SK-N-SH (cell line): ENCODE measurements around the gene PEPD. TPM values are rescaled to one million over a fixed set of nuclear protein-coding genes. Genes with fewer than 3 reads are reported as not detected.

ENCODE experiments used
- CTCF ChIA-PET: fragments of 300-600, 350-600 bp; formaldehyde crosslinking; extraction: SDS; loops from one replicate; lab custom pipeline; 2021; lab: Yijun Ruan, JAX
- POLR2A ChIA-PET: fragments of 350-600 bp; sonication (Branson Sonifier 250); formaldehyde crosslinking; extraction: SDS; loops from one replicate; lab custom pipeline; 2020; ENCODE audit warnings: antibody characterized with exemption, inconsistent platforms; lab: Yijun Ruan, JAX
- DNase-seq: peaks from one replicate; pipeline ENCODE4 v3.0.0; 2012
- H2AFZ ChIP-seq: fragments of 200-600 bp; sonication (generic); 2 replicates; pipeline ENCODE4 v1.8.1; 2016; ENCODE audit warnings: antibody characterized with exemption, mild to moderate bottlenecking, low read depth
- H3F3A ChIP-seq: fragments of 200-600 bp; sonication (generic); replicated peaks from 2 replicates; pipeline ENCODE3; 2016; ENCODE audit warnings: antibody characterized with exemption, mild to moderate bottlenecking; ENCODE audit not compliant: insufficient read depth
- H3K27ac ChIP-seq, 2 experiments: fragments of 200-500 bp in 1 of 2; fragments of 200-600 bp in 1 of 2; sonication (Bioruptor generic) in 1 of 2; sonication (generic), shearing (Covaris generic) in 1 of 2; 2 replicates each; pipeline versions ENCODE4 v1.5.1 to v1.6.1; 2014 to 2016; ENCODE audit warnings: low read depth in 2 of 2, inconsistent platforms in 1 of 2, low read length in 1 of 2, mild to moderate bottlenecking in 1 of 2, mixed read lengths in 1 of 2
- H3K27me3 ChIP-seq: fragments of 200-600 bp; sonication (generic), shearing (Covaris generic); 2 replicates; pipeline ENCODE4 v1.6.1; 2016; ENCODE audit warnings: mixed run types; ENCODE audit not compliant: insufficient read depth
- H3K36me3 ChIP-seq, 2 experiments: fragments of 200-500 bp in 1 of 2; fragments of 200-600 bp in 1 of 2; sonication (Bioruptor generic) in 1 of 2; sonication (generic) in 1 of 2; replicated peaks in 1 of 2; 2 replicates each; pipeline versions ENCODE3 to v1.5.1; 2014 to 2016; ENCODE audit warnings: low read length in 1 of 2, mild to moderate bottlenecking in 1 of 2; ENCODE audit not compliant: insufficient read depth in 2 of 2, control insufficient read depth in 1 of 2
- H3K4me1 ChIP-seq, 2 experiments: fragments of 200-500 bp in 1 of 2; fragments of 200-600 bp in 1 of 2; sonication (Bioruptor generic) in 1 of 2; sonication (generic), shearing (Covaris generic) in 1 of 2; 2 replicates each; pipeline versions ENCODE4 v1.5.1 to v1.6.1; 2014 to 2016; ENCODE audit warnings: low read depth in 1 of 2, low read length in 1 of 2, mixed run types in 1 of 2; ENCODE audit not compliant: insufficient read depth in 2 of 2, control insufficient read depth in 1 of 2
- H3K4me2 ChIP-seq: fragments of 200-600 bp; sonication (generic), shearing (Covaris generic); 2 replicates; pipeline ENCODE4 v1.6.1; 2017; ENCODE audit warnings: mixed run types
- H3K4me3 ChIP-seq, 2 experiments: fragments of 200-500 bp in 1 of 2; fragments of 200-600 bp in 1 of 2; sonication (Bioruptor generic) in 1 of 2; sonication (generic), shearing (Covaris generic) in 1 of 2; 2 replicates each; pipeline versions ENCODE4 v1.5.1 to v1.8.1; 2014 to 2016; ENCODE audit warnings: low read depth in 2 of 2, inconsistent platforms in 1 of 2, low read length in 1 of 2, mild to moderate bottlenecking in 1 of 2, mixed read lengths in 1 of 2, moderate library complexity in 1 of 2
- H3K79me2 ChIP-seq: fragments of 200-600 bp; sonication (generic); 2 replicates; pipeline ENCODE4 v1.8.1; 2017; ENCODE audit warnings: mild to moderate bottlenecking; ENCODE audit not compliant: insufficient read depth
- H3K9ac ChIP-seq: fragments of 200-600 bp; sonication (generic); 2 replicates; pipeline ENCODE4 v1.6.1; 2017; ENCODE audit warnings: mixed run types
- H3K9me2 ChIP-seq: fragments of 200-600 bp; sonication (generic); 2 replicates; pipeline ENCODE4 v1.6.1; 2017; ENCODE audit warnings: mixed run types
- H3K9me3 ChIP-seq: fragments of 200-600 bp; sonication (generic); 2 replicates; pipeline ENCODE4 v1.6.1; 2017; ENCODE audit warnings: mixed run types, mild to moderate bottlenecking, moderate library complexity
- H4K20me1 ChIP-seq: fragments of 200-600 bp; sonication (generic); 2 replicates; pipeline ENCODE4 v1.6.1; 2017; ENCODE audit warnings: mild to moderate bottlenecking, mixed run types; ENCODE audit not compliant: insufficient read depth
- JUND ChIP-seq: IDR thresholded peaks from 2 replicates; pipeline ENCODE4 v1.4.0; 2012
- NFIC ChIP-seq: IDR thresholded peaks from 2 replicates; pipeline ENCODE4 v1.4.0; 2012; ENCODE audit warnings: borderline replicate concordance
- RFX5 ChIP-seq: IDR thresholded peaks from 2 replicates; pipeline ENCODE4 v1.6.1; 2012; ENCODE audit warnings: mild to moderate bottlenecking, improper control_type of control experiment, low read length
- WGBS: methylation state at CpG from one replicate; pipeline ENCODE4 v1.1.6; 2017; ENCODE audit warnings: low lambda C conversion rate; 5-methylcytosine and 5-hydroxymethylcytosine counted together
- polyA plus RNA-seq, 3 experiments: library from polyadenylated mRNA; depleted of rRNA; stranded (reverse); fragments of >200 nt; gene quantifications; 2 replicates each; pipeline ENCODE4 v1.2.3, GENCODE V29; 2012
- TF ChIP-seq, protein P1 (sequence below): fragments of 150-350 bp; IDR thresholded peaks from 2 replicates; pipeline ENCODE4 v1.6.1; 2017; ENCODE audit warnings: antibody characterized with exemption, low read length, low read depth, borderline replicate concordance
- TF ChIP-seq, protein P2 (sequence below): fragments of 200-600 bp; sonication (generic); IDR thresholded peaks from 2 replicates; pipeline ENCODE4 v1.6.1; 2017; ENCODE audit warnings: antibody characterized with exemption, mild to moderate bottlenecking, moderate library complexity

PEPD gene
- polyA plus RNA-seq, 1 of the 3 experiments (the other 2 are of a cell fraction) = 88.9 TPM

DNA sequence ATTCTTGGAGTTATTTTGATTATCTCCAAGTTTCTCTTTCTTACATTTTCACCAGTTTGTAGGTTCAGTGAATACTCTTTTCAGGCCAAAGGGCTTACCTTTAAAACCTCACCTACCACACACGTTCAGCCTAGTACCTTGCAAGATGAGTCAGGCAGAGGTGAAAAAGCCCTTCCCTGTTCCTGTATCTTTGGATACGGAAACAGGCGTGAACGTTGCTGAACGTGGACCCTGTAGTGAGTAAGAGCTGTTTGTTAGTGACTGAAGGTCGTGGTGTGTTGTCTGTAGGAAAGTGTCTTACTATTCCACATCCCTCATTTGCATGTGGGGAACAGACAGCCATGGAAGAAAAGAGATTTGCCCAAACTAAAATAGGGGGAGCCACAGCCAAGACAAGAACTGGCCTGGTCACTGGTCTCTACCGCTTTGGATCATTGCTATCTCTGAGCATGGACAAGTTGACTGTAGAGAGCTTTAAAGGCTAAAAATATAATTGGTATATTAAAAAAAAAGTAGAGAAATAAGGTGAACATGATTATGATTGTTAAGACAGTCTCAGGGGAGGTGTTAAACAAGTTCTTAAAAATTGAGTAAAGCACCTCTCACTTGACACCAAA lies 144.5 kb downstream of the PEPD start:
- TF ChIP-seq, protein P1, sequence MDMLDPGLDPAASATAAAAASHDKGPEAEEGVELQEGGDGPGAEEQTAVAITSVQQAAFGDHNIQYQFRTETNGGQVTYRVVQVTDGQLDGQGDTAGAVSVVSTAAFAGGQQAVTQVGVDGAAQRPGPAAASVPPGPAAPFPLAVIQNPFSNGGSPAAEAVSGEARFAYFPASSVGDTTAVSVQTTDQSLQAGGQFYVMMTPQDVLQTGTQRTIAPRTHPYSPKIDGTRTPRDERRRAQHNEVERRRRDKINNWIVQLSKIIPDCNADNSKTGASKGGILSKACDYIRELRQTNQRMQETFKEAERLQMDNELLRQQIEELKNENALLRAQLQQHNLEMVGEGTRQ = no peak
- TF ChIP-seq RFX5 = no peak
- H3K4me2 ChIP-seq = no peak overlapping the region
- peaks cover 18 to 19% of the 10 kb centered on the region in 2 experiments for H3K36me3 ChIP-seq
- H3K9ac ChIP-seq = no peak overlapping the region
- DNase-seq = no peak
- ChIA-PET POLR2A (interaction anchor here (0.7 kb wide), 1 partner anchor 9 kb away, joined by 5 read pairs; no protein-coding TSS in a partner anchor), CTCF (interaction anchor here (1.5 to 3.1 kb wide), 5 partner anchors 11 to 719 kb away, joined by 3 to 15 read pairs (median 7); no protein-coding TSS in a partner anchor)
- peaks cover 13% of the 10 kb centered on the region for H3F3A ChIP-seq
- H4K20me1 ChIP-seq = peaks cover 79% of the 10 kb centered on the region
- WGBS = 75% methylated on average over 7 of the region's 7 CpGs
- H3K27ac ChIP-seq = peak overlapping the region in 1 of 2 experiments; percentile 32; a peak in 1 of 4 replicates
- no peak overlapping the region for H3K4me3 ChIP-seq
- H3K9me3 ChIP-seq = no peaks in the 10 kb centered on the region
- H2AFZ ChIP-seq = no peak overlapping the region
- H3K4me1 ChIP-seq = peaks cover 13 to 22% of the 10 kb centered on the region in 2 experiments; a peak in 3 of 4 replicates
- peaks cover 80% of the 10 kb centered on the region for H3K79me2 ChIP-seq
- H3K9me2 ChIP-seq = no peaks in the 10 kb centered on the region
- no peaks in the 10 kb centered on the region for H3K27me3 ChIP-seq

DNA sequence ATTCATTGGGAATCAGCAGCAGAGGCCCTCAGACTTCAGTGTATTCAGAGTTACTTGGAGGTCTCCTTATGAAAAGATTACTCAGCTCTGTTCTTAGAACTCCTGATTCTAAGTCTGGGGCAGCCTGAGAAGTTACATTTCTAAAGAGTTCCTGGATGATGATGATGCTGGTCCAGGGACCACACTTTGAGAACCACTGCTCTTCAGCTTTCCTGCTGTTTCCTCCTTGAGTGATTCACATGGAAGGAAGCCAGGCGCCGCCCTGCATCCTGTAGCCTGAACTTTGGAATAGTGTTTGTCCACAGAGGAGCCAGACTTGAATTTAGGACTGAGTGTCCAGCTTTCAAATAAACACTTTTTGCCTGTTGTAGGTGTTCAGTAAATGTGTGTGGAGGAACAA lies 145.2 kb downstream of the PEPD start:
- Histone ChIP-seq H4K20me1 (peaks cover 72% of the 10 kb centered on the region), H3K4me1 (peaks cover 13 to 20% of the 10 kb centered on the region in 2 experiments; a peak in 3 of 4 replicates), H3F3A (peaks cover 13% of the 10 kb centered on the region), H3K4me3 (no peak overlapping the region; a peak in 1 of 4 replicates), H3K27me3 (no peaks in the 10 kb centered on the region), H2AFZ (no peak overlapping the region), H3K9ac (no peak overlapping the region), H3K79me2 (peaks cover 74% of the 10 kb centered on the region), H3K9me3 (no peaks in the 10 kb centered on the region), H3K36me3 (peaks cover 18 to 19% of the 10 kb centered on the region in 2 experiments), H3K27ac (peak overlapping the region in 1 of 2 experiments; percentile 32; a peak in 2 of 4 replicates), H3K4me2 (peak overlapping the region; percentile 87; the same call in 1 of the 2 replicates), H3K9me2 (no peaks in the 10 kb centered on the region)
- no peak for DNase-seq
- 71% methylated on average over 2 of the region's 2 CpGs for WGBS
- TF ChIP-seq NFIC (0 out of 2 replicates have a peak, but pooled peaks have one; percentile 17), JUND (no peak; the same call in 1 of the 2 replicates)
- CTCF ChIA-PET = interaction anchor here (1.7 to 3.1 kb wide), 4 partner anchors 30 to 720 kb away, joined by 3 to 15 read pairs (median 6); no protein-coding TSS in a partner anchor
- POLR2A ChIA-PET = interaction anchor here (0.7 kb wide), 1 partner anchor 9 kb away, joined by 5 read pairs; no protein-coding TSS in a partner anchor

DNA sequence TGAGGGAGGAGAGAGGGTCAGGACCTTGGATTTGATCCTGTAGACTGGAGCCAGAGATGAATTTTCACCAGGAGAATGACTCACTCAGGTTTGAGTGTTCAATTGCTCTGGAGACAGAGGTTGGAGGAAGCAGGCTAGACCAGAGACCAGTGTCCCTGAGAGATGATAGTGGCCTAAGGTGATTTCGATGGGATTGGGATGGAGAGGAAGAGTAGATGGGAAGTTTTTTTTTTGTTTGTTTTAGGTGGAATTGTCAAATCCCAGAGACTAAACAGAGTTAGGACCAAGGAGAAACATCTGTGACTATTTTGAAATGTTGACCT lies 145.8 kb downstream of the PEPD start:
- H3K9ac ChIP-seq = no peak overlapping the region
- no peak overlapping the region for H2AFZ ChIP-seq
- H3K79me2 ChIP-seq = peaks cover 68% of the 10 kb centered on the region
- H4K20me1 ChIP-seq = peaks cover 66% of the 10 kb centered on the region
- H3K9me2 ChIP-seq = no peaks in the 10 kb centered on the region
- peak overlapping the region; percentile 87 for H3K4me2 ChIP-seq
- no peak overlapping the region for H3K4me3 ChIP-seq
- no peak for DNase-seq
- peak overlapping the region in 1 of 2 experiments; percentile 32; a peak in 2 of 4 replicates for H3K27ac ChIP-seq
- 63% methylated on average over 1 of the region's 1 CpG for WGBS
- H3F3A ChIP-seq = peaks cover 13% of the 10 kb centered on the region
- no peaks in the 10 kb centered on the region for H3K27me3 ChIP-seq
- ChIA-PET CTCF (interaction anchor here (1.5 to 3.1 kb wide), 5 partner anchors 12 to 192 kb away, joined by 4 to 15 read pairs (median 7); no protein-coding TSS in a partner anchor), POLR2A (no interaction called here)
- TF ChIP-seq, protein P2, sequence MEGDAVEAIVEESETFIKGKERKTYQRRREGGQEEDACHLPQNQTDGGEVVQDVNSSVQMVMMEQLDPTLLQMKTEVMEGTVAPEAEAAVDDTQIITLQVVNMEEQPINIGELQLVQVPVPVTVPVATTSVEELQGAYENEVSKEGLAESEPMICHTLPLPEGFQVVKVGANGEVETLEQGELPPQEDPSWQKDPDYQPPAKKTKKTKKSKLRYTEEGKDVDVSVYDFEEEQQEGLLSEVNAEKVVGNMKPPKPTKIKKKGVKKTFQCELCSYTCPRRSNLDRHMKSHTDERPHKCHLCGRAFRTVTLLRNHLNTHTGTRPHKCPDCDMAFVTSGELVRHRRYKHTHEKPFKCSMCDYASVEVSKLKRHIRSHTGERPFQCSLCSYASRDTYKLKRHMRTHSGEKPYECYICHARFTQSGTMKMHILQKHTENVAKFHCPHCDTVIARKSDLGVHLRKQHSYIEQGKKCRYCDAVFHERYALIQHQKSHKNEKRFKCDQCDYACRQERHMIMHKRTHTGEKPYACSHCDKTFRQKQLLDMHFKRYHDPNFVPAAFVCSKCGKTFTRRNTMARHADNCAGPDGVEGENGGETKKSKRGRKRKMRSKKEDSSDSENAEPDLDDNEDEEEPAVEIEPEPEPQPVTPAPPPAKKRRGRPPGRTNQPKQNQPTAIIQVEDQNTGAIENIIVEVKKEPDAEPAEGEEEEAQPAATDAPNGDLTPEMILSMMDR = no peak
- TF ChIP-seq NFIC = 0 out of 2 replicates have a peak, but pooled peaks have one; percentile 24
- no peaks in the 10 kb centered on the region for H3K9me3 ChIP-seq
- peaks cover 13 to 20% of the 10 kb centered on the region in 2 experiments; a peak in 3 of 4 replicates for H3K4me1 ChIP-seq
- H3K36me3 ChIP-seq = peaks cover 14 to 16% of the 10 kb centered on the region in 2 experiments
